Measurements from ENCODE around the gene ADGRE3.

Gene ADGRE3

GRCh38 chr19:14674764-14675163, at the start of gene ADGRE3:
Gene ADGRE3 (minus strand): TSS chr19:14674844. CDS start chr19:14674770, 74 bp downstream.
- peak; percentile 9 for DNase-seq (ENCODE audit: low spot score)

- no peak for DNase-seq (ENCODE audit: low spot score)
Measured at GRCh38 chr19:14722127-14722526, 47.5 kb upstream of the ADGRE3 start.

- no peak for DNase-seq (ENCODE audit: low spot score)
Measured at GRCh38 chr19:14719162-14719561, 44.5 kb upstream of the ADGRE3 start.

- no peak for DNase-seq (ENCODE audit: low spot score)
Measured at GRCh38 chr19:14718522-14719116, 44.0 kb upstream of the ADGRE3 start.

GRCh38 chr19:14715841-14716240, 41.2 kb upstream of the ADGRE3 start:
- no peak for DNase-seq (ENCODE audit: low spot score)

GRCh38 chr19:14704450-14704849, 29.8 kb upstream of the ADGRE3 start:
- no peak for DNase-seq (ENCODE audit: low spot score)

- DNase-seq (ENCODE audit: low spot score): no peak
Measured at GRCh38 chr19:14703833-14704232, 29.2 kb upstream of the ADGRE3 start.

- no peak for DNase-seq (ENCODE audit: low spot score)
Measured at GRCh38 chr19:14700711-14701375, 26.2 kb upstream of the ADGRE3 start.

- DNase-seq (ENCODE audit: low spot score): no peak
Measured at GRCh38 chr19:14699641-14700040, 25.0 kb upstream of the ADGRE3 start.

GRCh38 chr19:14695471-14695870, 20.8 kb upstream of the ADGRE3 start:
- DNase-seq (ENCODE audit: low spot score): peak; percentile 15

GRCh38 chr19:14694641-14695266, 20.1 kb upstream of the ADGRE3 start:
- peak; percentile 18 for DNase-seq (ENCODE audit: low spot score)

- DNase-seq (ENCODE audit: low spot score): peak; percentile 88
Measured at GRCh38 chr19:14689598-14690503, 15.2 kb upstream of the ADGRE3 start, which contains the start of gene ZNF333. Gene ZNF333 (plus strand): TSS chr19:14690048. CDS start chr19:14693492, 3,444 bp downstream.

GRCh38 chr19:14686411-14686810, 11.8 kb upstream of the ADGRE3 start:
- DNase-seq (ENCODE audit: low spot score): no peak

- no peak for DNase-seq (ENCODE audit: low spot score)
Measured at GRCh38 chr19:14683439-14683838, 8.8 kb upstream of the ADGRE3 start.

- no peak for DNase-seq (ENCODE audit: low spot score)
Measured at GRCh38 chr19:14682084-14682483, 7.4 kb upstream of the ADGRE3 start.

GRCh38 chr19:14678199-14678598, 3.6 kb upstream of the ADGRE3 start:
- no peak for DNase-seq (ENCODE audit: low spot score)

- DNase-seq (ENCODE audit: low spot score): no peak
Measured at GRCh38 chr19:14677464-14677863, 2.8 kb upstream of the ADGRE3 start.

GRCh38 chr19:14676762-14677161, 2.1 kb upstream of the ADGRE3 start:
- DNase-seq (ENCODE audit: low spot score): no peak

GRCh38 chr19:14673088-14673487, 1.6 kb downstream of the ADGRE3 start:
- no peak for DNase-seq (ENCODE audit: low spot score)

- DNase-seq (ENCODE audit: low spot score): no peak
Measured at GRCh38 chr19:14672188-14672872, 2.3 kb downstream of the ADGRE3 start.

- DNase-seq (ENCODE audit: low spot score): no peak
Measured at GRCh38 chr19:14670408-14670807, 4.2 kb downstream of the ADGRE3 start.

- no peak for DNase-seq (ENCODE audit: low spot score)
Measured at GRCh38 chr19:14669940-14670339, 4.7 kb downstream of the ADGRE3 start.

Measured in pons (tissue), 1 donor.